Activated T-cell treated with anti-CD3 and anti-CD28 coated beads for 24 hours (primary cell): ENCODE data around the gene TM9SF3.

Experiments used
- DNase-seq: peaks from one replicate; pipeline ENCODE4 v3.0.0-alpha.2; 2020; ENCODE audit warnings: low read depth

TM9SF3 gene

DNA sequence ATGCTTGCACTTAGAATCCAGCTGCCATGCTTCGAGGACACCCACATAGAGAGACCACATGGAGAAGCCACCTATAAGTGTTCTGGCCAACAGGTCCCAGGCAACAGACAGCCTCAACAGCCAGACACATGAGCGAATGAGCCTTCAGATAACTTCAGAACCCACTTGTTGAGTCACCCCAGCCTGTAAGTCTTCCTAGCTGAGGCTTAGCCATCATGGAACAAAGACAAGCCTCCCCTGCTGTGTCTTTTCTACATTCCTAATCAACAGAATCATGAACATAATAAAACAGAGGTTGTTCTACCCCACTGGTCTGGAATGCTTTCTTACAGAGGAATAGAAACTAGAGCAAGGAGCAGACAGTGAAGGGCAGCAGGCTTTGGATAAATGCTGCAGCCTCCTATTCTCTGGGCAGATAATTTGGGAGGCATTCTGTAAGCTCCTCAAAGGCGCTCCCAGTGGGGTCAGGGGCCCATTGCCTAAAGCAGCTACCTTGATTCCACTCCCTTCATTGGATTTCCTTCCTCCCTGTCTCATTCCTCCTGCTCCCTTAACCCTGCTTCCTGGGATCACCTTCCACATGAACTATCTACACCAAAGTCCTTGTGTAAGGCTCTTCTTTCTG is 77.7 kb downstream of the TM9SF3 start:
- DNase-seq, result no peak

DNA sequence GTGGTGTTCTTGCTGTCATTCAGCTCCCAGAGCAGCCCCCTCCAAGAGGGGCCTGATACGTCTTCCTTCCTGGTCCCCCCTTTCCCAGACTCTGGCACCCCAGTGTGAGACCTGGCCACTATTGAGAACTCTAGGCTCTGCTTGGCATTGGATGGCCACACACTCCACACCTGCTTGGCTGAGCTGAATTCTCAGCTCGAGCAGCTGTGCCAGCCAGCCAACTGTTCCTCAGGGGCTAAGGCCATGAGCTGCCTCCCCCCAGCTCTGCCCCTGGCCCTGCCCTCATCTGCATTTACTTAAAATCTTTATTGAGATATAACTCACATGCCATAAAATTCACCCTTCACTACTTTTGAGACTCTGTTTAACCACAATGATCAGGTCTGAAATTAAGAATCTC is 79.8 kb downstream of the TM9SF3 start:
- DNase-seq, result no peak

GRCh38 chr10:96505150-96506136 is 81.4 kb downstream of the TM9SF3 start:
- DNase-seq, result no peak

DNA sequence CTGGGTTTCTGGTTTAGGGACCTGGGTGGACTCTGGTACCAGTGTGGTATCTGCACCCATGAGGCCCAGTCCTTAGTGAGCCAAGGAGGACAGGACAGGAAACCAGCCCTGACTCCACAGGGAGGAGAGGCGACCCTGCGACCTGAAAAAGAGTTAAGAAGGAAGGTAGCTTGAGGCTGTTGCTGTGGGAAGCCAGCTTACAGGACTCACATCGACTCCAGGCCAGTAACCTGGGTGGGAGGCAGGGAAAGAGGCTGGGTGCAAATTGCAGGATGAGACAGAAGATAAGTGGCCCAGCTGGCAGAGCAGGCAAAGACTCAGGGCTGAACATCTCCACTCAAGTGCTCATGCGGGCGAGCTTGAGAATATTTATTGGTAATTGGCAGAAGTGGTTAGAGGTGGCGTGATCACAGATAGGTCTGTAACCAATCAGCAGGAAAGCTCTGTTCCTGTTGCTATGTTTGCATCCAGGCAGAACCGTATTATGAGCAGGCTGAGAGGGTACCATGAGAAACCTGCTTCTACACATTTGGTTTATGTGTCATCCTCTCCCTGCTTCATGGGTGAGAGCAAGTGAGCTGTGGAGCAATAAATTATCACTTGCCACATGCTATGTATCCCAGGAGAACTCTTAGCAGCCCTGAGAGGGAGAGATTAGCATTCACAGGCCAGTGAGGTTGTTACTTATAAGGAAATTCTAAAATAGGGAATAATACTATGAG is 84.1 kb downstream of the TM9SF3 start:
- DNase-seq, result no peak

GRCh38 chr10:96501985-96502384 is 84.8 kb downstream of the TM9SF3 start:
- no peak for DNase-seq

- no peak for DNase-seq
Measured at GRCh38 chr10:96500519-96500918, 86.3 kb downstream of the TM9SF3 start.

DNA sequence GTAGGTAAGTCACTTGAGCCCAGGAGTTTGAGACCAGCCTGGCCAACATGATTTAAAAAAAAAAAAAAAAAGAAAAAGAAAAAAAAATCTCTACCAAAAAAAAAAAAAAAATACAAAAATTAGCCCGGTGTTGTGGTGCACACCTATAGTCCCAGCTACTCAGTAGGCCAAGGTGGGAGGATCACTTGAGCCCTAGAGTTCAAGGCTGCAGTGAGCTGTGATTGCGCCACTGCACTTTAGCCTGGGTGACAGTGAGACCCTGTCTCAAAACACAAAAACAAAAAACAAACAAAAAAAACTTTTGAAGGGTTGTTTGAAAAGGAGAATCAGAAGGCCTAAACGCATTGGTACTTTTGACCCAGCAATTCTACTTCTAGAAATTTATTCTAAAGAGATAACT is 86.8 kb downstream of the TM9SF3 start:
- DNase-seq, result no peak

DNA sequence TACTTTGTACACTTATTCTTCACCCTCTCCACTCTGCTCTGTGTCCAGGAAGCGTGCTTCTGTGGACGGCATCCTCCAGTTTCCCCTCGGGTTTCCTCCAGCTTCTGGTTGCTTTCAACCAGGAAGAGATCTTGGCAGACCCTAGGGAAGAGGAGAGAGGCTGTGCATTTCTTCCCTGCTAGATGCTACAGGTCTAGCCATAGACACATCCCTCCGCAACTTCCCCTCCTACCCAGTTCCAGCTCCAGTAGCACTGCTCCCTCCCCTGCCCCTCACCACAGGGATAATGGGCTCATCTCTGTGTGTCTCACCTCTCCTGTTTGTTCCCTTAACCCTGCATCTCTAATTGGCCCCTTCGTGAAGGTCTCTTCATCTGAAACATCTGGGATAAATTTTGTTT is 89.4 kb downstream of the TM9SF3 start:
- no peak for DNase-seq

GRCh38 chr10:96496281-96496925 is 90.4 kb downstream of the TM9SF3 start:
- no peak for DNase-seq

- DNase-seq, result no peak
Measured at GRCh38 chr10:96495544-96495943, 91.3 kb downstream of the TM9SF3 start.

GRCh38 chr10:96494694-96495093 is 92.1 kb downstream of the TM9SF3 start:
- DNase-seq, result no peak

DNA sequence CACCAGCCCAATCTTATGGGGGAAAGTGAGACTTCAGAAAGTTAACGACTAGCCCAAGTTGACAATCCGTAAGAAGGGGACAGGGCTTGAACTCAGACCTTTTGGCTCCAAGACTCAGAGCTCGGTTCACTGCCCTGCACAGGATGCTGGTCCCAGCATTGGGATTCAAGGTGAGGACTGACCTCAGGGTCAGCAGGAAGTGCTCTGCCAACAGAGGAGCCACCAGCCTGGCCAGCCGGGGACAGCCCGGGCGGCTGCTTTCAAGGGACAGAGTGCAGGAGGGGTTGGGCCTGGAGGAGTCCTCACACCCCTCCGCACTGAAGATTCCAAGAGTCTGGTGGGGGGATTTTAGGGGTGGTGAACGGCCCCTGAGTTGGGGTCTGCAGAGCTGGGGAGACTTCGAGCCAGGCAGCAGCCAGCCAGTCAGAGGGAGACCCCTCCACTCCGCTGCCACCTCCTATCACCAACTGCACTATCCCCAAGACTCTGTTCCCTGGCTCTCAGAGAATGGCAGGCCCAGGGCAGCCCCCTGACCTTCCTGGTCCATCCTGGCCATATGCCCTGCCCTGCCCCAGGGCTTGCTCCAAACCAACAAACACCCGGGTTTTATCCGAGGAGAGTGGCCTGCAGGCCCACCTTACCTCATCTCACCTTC is 92.8 kb downstream of the TM9SF3 start:
- no peak for DNase-seq

GRCh38 chr10:96493254-96493653 is 93.6 kb downstream of the TM9SF3 start:
- no peak for DNase-seq

DNA sequence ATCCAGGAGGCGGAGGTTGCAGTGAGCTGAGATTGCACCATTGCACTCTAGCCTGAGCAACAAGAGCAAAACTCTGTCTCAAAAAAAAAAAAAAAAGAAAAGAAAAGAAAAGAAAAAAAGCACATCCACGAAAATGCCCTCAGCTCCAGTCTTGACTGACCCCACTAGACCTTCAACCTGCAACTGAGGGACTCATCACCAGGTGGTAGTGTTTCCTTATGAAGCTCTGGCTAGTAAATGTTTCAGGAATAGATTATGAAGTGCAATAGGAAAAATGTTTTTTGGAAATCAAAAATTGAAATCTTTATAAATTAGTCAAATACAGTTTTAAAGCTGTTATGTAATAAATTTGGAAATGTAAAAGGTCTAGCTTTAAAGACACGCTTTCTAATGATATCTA is 95.5 kb downstream of the TM9SF3 start:
- DNase-seq, result no peak

GRCh38 chr10:96488161-96488935 is 98.5 kb downstream of the TM9SF3 start:
- no peak for DNase-seq

- no peak for DNase-seq
Measured at GRCh38 chr10:96482815-96483588, 103.8 kb downstream of the TM9SF3 start.

- no peak for DNase-seq
Measured at GRCh38 chr10:96478355-96478754, 108.5 kb downstream of the TM9SF3 start.

- no peak for DNase-seq
Measured at GRCh38 chr10:96473866-96474265, 112.9 kb downstream of the TM9SF3 start.

DNA sequence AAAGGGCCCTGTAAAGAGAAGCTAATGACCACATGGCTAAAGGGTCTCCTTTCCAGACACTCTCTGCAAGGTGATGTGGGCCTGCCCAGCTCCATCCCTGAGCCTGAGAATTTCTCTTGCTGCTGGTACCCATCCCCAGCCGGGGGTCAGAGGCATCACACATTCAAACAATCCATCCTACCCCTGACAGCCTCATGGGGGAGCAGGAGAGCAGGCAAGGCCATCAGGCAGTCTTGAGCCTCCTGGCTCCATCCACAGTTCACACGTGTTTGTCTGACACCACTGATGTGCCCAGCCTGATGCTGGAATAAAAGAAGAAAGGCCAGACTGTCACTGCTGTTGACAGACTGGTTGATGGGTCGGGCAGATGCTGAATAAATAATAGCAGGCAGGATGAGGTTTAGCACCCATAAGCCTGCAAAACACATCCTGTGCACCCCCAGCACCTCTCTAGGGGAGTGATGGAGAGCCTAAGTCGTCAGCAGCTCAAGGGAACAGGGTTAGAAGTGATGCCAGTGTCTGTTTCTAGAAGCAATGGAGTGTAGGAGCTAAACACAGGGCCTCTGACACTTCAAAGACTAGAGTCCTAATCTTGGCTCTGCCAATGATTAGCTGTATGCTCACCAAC is 116.6 kb downstream of the TM9SF3 start:
- DNase-seq, result no peak

GRCh38 chr10:96468845-96469244 is 118.0 kb downstream of the TM9SF3 start:
- no peak for DNase-seq
